ENCODE data around the gene TTC23L.

GRCh38 chr5:34847552-34847951 is 8.6 kb downstream of the TTC23L start:
- TF ChIP-seq, protein P1, sequence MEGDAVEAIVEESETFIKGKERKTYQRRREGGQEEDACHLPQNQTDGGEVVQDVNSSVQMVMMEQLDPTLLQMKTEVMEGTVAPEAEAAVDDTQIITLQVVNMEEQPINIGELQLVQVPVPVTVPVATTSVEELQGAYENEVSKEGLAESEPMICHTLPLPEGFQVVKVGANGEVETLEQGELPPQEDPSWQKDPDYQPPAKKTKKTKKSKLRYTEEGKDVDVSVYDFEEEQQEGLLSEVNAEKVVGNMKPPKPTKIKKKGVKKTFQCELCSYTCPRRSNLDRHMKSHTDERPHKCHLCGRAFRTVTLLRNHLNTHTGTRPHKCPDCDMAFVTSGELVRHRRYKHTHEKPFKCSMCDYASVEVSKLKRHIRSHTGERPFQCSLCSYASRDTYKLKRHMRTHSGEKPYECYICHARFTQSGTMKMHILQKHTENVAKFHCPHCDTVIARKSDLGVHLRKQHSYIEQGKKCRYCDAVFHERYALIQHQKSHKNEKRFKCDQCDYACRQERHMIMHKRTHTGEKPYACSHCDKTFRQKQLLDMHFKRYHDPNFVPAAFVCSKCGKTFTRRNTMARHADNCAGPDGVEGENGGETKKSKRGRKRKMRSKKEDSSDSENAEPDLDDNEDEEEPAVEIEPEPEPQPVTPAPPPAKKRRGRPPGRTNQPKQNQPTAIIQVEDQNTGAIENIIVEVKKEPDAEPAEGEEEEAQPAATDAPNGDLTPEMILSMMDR (IDR thresholded peaks at IDR 0.05): no peak
- TF ChIP-seq POLR2A (IDR thresholded peaks at IDR 0.05) (no peak), EP300 (IDR thresholded peaks at IDR 0.05) (no peak)
